Neural progenitor cell (in vitro differentiated cells): ENCODE data around the gene TRPM2. TPM values are rescaled to one million over a fixed set of nuclear protein-coding genes. Genes with fewer than 3 reads are reported as not detected.

Source experiments
- DNase-seq: peaks from one replicate; pipeline ENCODE4 v3.0.0-alpha.2; 2016; ENCODE audit warnings: low spot score
- H2AFZ ChIP-seq: fragments of 200-600 bp; sonication (generic); replicated peaks from 2 replicates; pipeline ENCODE4 v1.6.1; 2016; ENCODE audit warnings: antibody characterized with exemption
- H3F3A ChIP-seq: fragments of 200-600 bp; sonication (generic); 2 replicates; pipeline ENCODE4 v1.6.1; 2016; ENCODE audit warnings: antibody characterized with exemption, low read depth
- H3K27ac ChIP-seq: fragments of 200-600 bp; sonication (generic); 2 replicates; pipeline ENCODE4 v1.5.1; 2016; ENCODE audit warnings: mild to moderate bottlenecking
- H3K27me3 ChIP-seq: fragments of 200-600 bp; sonication (generic); 2 replicates; pipeline ENCODE4 v1.6.1; 2016; ENCODE audit warnings: mild to moderate bottlenecking, moderate library complexity
- H3K36me3 ChIP-seq: fragments of 200-600 bp; sonication (generic); 2 replicates; pipeline ENCODE4 v1.5.1; 2016
- H3K4me1 ChIP-seq: fragments of 200-600 bp; sonication (generic); 2 replicates; pipeline ENCODE4 v1.6.1; 2016; ENCODE audit warnings: mixed run types
- H3K4me2 ChIP-seq: fragments of 200-600 bp; sonication (generic); 2 replicates; pipeline ENCODE4 v1.6.1; 2016
- H3K4me3 ChIP-seq: fragments of 200-600 bp; sonication (generic); 2 replicates; pipeline ENCODE4 v1.5.1; 2016
- H3K79me2 ChIP-seq: fragments of 200-600 bp; sonication (generic); 2 replicates; pipeline ENCODE4 v1.6.1; 2016; ENCODE audit warnings: low read depth
- H3K9ac ChIP-seq: fragments of 200-600 bp; sonication (generic); 2 replicates; pipeline ENCODE4 v1.6.1; 2016
- H3K9me3 ChIP-seq: fragments of 200-600 bp; sonication (generic); 2 replicates; pipeline ENCODE4 v1.5.1; 2016; ENCODE audit warnings: low read depth
- H4K20me1 ChIP-seq: fragments of 200-600 bp; sonication (generic); 2 replicates; pipeline ENCODE4 v1.6.1; 2016; ENCODE audit warnings: low read depth
- H3K27ac Mint-ChIP-seq: 3 replicates; pipeline ENCODE4 v1.8.0; 2021; ENCODE audit warnings: mixed read lengths
- H3K27me3 Mint-ChIP-seq: 2 replicates; pipeline ENCODE4 v1.8.0; 2022; ENCODE audit warnings: low read depth, mild to moderate bottlenecking, inconsistent platforms, moderate library complexity, mixed read lengths; ENCODE audit not compliant: insufficient read depth
- H3K36me3 Mint-ChIP-seq: 3 replicates; pipeline ENCODE4 v1.8.0; 2021; ENCODE audit warnings: mixed read lengths
- H3K4me1 Mint-ChIP-seq: 3 replicates; pipeline ENCODE4 v1.8.0; 2021; ENCODE audit warnings: mixed read lengths
- H3K4me3 Mint-ChIP-seq: 3 replicates; pipeline ENCODE4 v1.8.0; 2021; ENCODE audit warnings: mild to moderate bottlenecking, moderate library complexity, mixed read lengths
- H3K9me3 Mint-ChIP-seq: 3 replicates; pipeline ENCODE4 v1.8.0; 2020; ENCODE audit warnings: mixed read lengths
- EZH2 ChIP-seq: fragments of 200-600 bp; sonication (generic); IDR thresholded peaks from 2 replicates; pipeline ENCODE4 v1.6.1; 2017; ENCODE audit warnings: antibody characterized with exemption, mild to moderate bottlenecking, moderate library complexity
- EZH2phosphoT487 ChIP-seq: fragments of 200-600 bp; sonication (generic); IDR thresholded peaks from 2 replicates; pipeline ENCODE4 v1.6.1; 2017; ENCODE audit warnings: antibody characterized with exemption
- total RNA-seq: library from RNA; depleted of rRNA; stranded (reverse); fragments of >200 nt; gene quantifications from 2 replicates; pipeline ENCODE4 v1.2.3, GENCODE V29; 2015; ENCODE audit warnings: low replicate concordance
- TF ChIP-seq, protein P1 (sequence below): fragments of 200-600 bp; sonication (generic); IDR thresholded peaks from 2 replicates; pipeline ENCODE4 v1.5.1; 2017; ENCODE audit warnings: antibody characterized with exemption, mild to moderate bottlenecking

The TRPM2 gene
- total RNA-seq, 1 donor from 2014 or later: not detected

GRCh38 chr21:44371596-44371995 lies 18.2 kb downstream of the TRPM2 start:
- H3K4me3 Mint-ChIP-seq: peak overlapping the region; percentile 58

GRCh38 chr21:44372616-44373015 lies 19.2 kb downstream of the TRPM2 start:
- H3K27ac Mint-ChIP-seq: no peak overlapping the region
- H3K4me2 ChIP-seq: no peak overlapping the region
- H3K27me3 Mint-ChIP-seq: peaks cover 29% of the 10 kb centered on the region
- H3K36me3 Mint-ChIP-seq: no peaks in the 10 kb centered on the region
- H2AFZ ChIP-seq: no peak overlapping the region
- no peaks in the 10 kb centered on the region for H3K79me2 ChIP-seq
- no peak for DNase-seq
- no peak overlapping the region for H3K9ac ChIP-seq
- H3K4me3 Mint-ChIP-seq: no peak overlapping the region
- H3K27ac ChIP-seq: no peak overlapping the region
- no peaks in the 10 kb centered on the region for H3F3A ChIP-seq
- no peaks in the 10 kb centered on the region for H3K9me3 ChIP-seq
- peaks cover 4% of the 10 kb centered on the region for H3K4me1 ChIP-seq
- no peak for TF ChIP-seq EZH2phosphoT487
- no peak for TF ChIP-seq EZH2
- TF ChIP-seq, protein P1, sequence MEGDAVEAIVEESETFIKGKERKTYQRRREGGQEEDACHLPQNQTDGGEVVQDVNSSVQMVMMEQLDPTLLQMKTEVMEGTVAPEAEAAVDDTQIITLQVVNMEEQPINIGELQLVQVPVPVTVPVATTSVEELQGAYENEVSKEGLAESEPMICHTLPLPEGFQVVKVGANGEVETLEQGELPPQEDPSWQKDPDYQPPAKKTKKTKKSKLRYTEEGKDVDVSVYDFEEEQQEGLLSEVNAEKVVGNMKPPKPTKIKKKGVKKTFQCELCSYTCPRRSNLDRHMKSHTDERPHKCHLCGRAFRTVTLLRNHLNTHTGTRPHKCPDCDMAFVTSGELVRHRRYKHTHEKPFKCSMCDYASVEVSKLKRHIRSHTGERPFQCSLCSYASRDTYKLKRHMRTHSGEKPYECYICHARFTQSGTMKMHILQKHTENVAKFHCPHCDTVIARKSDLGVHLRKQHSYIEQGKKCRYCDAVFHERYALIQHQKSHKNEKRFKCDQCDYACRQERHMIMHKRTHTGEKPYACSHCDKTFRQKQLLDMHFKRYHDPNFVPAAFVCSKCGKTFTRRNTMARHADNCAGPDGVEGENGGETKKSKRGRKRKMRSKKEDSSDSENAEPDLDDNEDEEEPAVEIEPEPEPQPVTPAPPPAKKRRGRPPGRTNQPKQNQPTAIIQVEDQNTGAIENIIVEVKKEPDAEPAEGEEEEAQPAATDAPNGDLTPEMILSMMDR: no peak
- peaks cover 13% of the 10 kb centered on the region for H3K9me3 Mint-ChIP-seq
- H3K27me3 ChIP-seq: peaks cover 50% of the 10 kb centered on the region
- H3K4me1 Mint-ChIP-seq: peaks cover 5% of the 10 kb centered on the region
- no peaks in the 10 kb centered on the region for H3K36me3 ChIP-seq
- no peaks in the 10 kb centered on the region for H4K20me1 ChIP-seq
- no peak overlapping the region for H3K4me3 ChIP-seq

More at GRCh38 chr21:44371596-44371995, 18.2 kb downstream of the TRPM2 start:
- Mint-ChIP-seq H3K9me3 (peaks cover 13% of the 10 kb centered on the region), H3K36me3 (no peaks in the 10 kb centered on the region), H3K4me1 (no peaks in the 10 kb centered on the region), H3K27ac (no peak overlapping the region), H3K27me3 (peaks cover 28% of the 10 kb centered on the region)
- DNase-seq: no peak
- no peaks in the 10 kb centered on the region for H3K36me3 ChIP-seq
- H4K20me1 ChIP-seq: no peaks in the 10 kb centered on the region
- peaks cover 4% of the 10 kb centered on the region for H3K4me1 ChIP-seq
- no peaks in the 10 kb centered on the region for H3K79me2 ChIP-seq
- H3K9me3 ChIP-seq: no peaks in the 10 kb centered on the region
- no peak overlapping the region for H2AFZ ChIP-seq
- H3K27ac ChIP-seq: no peak overlapping the region
- no peak overlapping the region for H3K9ac ChIP-seq
- H3K4me3 ChIP-seq: no peak overlapping the region
- TF ChIP-seq EZH2phosphoT487: no peak
- TF ChIP-seq EZH2: no peak
- TF ChIP-seq, protein P1: no peak
- peaks cover 51% of the 10 kb centered on the region for H3K27me3 ChIP-seq
- no peaks in the 10 kb centered on the region for H3F3A ChIP-seq
- no peak overlapping the region for H3K4me2 ChIP-seq

GRCh38 chr21:44374601-44375280 lies 21.3 kb downstream of the TRPM2 start:
- Mint-ChIP-seq H3K4me1 (peaks cover 5% of the 10 kb centered on the region), H3K9me3 (peaks cover 13% of the 10 kb centered on the region), H3K27ac (no peak overlapping the region), H3K36me3 (no peaks in the 10 kb centered on the region), H3K4me3 (no peak overlapping the region), H3K27me3 (peaks cover 27% of the 10 kb centered on the region)
- Histone ChIP-seq H4K20me1 (no peaks in the 10 kb centered on the region), H3K4me3 (no peak overlapping the region), H3K9me3 (no peaks in the 10 kb centered on the region), H3K4me2 (no peak overlapping the region), H3K36me3 (no peaks in the 10 kb centered on the region), H3K79me2 (no peaks in the 10 kb centered on the region), H3F3A (no peaks in the 10 kb centered on the region), H3K4me1 (peaks cover 4% of the 10 kb centered on the region), H2AFZ (no peak overlapping the region), H3K27ac (no peak overlapping the region), H3K9ac (no peak overlapping the region), H3K27me3 (peaks cover 31% of the 10 kb centered on the region)
- DNase-seq: no peak
- TF ChIP-seq, protein P1: no peak
